Skeletal muscle satellite cell (primary cell): ENCODE results near the gene ZNF534. TPM values are rescaled to one million over a fixed set of nuclear protein-coding genes. Genes with fewer than 3 reads are reported as not detected.

Experiments
- small RNA-seq: library from RNA; depleted of rRNA; stranded (forward); fragments of <200 nt; gene quantifications from one replicate; pipeline ENCODE3, GENCODE V24; 2012

Gene ZNF534

Small RNAs within 50 kb of the gene (small RNA-seq; reads per million reads assigned to genes)
- not detected for gene AC010332.1
